Activated CD4-positive, alpha-beta T cell treated with anti-CD3 and anti-CD28 coated beads, Interleukin-2, amount 50 U/mL, for 24 hours (primary cell): Measurements from ENCODE around the gene DGKK.

Experiments
- DNase-seq, 2 donors: peaks; one replicate each; pipeline ENCODE4 v3.0.0-alpha.2; 2020; ENCODE audit warnings: low read depth in 1 of 2, low spot score in 1 of 2

DGKK gene

GRCh38 chrX:50470103-50471031, at the start of gene DGKK:
Gene DGKK, minus strand, starts transcription at chrX:50470825. Its CDS starts 147 bp downstream, at chrX:50470678.
- no peak for DNase-seq

- DNase-seq: no peak
These were observed 44.2 kb upstream of the DGKK start for GRCh38 chrX:50514811-50515210.

GRCh38 chrX:50497114-50497513, 26.5 kb upstream of the DGKK start:
- DNase-seq: no peak

GRCh38 chrX:50495616-50496015, 25.0 kb upstream of the DGKK start:
- DNase-seq: no peak

GRCh38 chrX:50492720-50493119, 22.1 kb upstream of the DGKK start:
- no peak for DNase-seq

DNA sequence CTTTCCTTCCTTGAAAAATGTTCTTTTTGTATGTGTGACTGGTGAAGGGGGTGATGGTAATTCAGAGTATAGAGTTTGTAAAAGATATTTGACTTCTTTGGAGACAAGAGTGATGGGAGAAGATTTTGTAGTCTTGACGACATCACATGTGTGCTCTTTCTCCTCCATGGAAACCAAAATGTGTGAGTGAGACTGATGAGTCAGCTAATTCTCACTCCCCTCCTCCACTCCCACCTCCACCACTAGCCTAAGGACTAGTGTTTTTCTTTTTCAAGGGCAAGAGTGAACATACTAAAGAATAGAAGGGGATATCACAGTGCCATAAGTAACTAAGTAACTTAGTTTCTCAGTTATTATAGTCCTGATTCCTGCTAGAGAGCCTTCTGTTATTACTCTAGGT, 14.0 kb upstream of the DGKK start:
- DNase-seq: no peak

DNA sequence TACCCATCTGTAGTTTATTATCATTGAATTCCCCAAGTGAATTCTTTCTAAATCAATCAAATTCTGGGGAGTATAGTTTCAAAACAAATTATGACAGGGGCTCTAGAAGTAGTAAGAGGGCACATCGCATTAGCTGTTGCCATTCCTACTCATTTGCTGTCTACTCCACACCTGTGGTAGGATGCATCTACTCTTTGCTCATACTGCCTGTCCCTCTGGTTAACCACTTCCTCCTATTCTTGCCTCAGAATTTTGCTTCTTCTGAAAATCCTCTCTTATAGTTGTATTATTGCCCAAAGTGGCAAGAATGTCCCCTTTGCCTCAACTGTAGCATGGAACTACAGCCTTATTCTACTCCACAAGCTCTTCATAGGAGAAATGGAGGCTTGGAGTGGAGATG, 12.7 kb upstream of the DGKK start:
- no peak for DNase-seq

GRCh38 chrX:50475208-50475607, 4.6 kb upstream of the DGKK start:
- DNase-seq: no peak

DNA sequence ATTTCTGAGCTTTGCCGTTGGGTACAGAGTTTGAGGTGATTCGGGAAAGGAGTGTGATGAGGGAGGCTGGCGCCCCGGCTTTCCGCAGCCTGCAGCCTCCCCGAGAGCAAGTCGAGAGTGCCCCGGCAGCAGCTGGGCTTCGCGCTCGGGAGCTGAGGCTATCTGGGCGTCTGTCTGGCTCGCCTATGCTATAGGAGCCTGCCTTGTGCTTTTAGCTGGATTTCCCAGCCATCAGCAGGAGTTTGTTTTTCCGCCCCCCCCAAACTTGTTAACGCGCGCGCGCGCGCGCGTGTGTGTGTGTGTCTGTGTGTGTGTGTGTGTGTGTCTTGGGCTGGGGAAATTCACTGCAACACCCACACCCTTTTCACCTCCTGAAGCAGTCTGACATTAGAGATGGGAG, 765 bp upstream of the DGKK start:
- DNase-seq: no peak

DNA sequence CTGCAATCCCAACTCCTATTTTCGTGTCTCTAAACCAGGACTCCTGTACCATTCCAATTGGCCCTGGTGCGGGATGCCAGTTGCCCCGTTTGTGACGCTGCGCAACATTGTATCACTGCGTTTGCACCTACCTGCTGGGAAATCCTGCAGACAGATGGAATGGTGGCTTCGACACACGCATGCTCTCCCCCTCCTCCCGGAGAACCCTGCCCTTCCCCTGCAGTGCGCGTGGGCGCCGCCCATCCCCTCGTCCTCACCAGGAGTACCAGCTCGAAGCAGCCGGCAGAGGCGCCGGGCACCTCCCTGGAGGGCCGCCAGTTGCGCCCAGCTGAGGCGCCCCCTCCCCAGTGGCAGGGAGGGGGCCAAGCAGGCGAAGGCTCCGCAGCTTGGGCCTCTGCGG, 1.4 kb downstream of the DGKK start:
- no peak for DNase-seq

DNA sequence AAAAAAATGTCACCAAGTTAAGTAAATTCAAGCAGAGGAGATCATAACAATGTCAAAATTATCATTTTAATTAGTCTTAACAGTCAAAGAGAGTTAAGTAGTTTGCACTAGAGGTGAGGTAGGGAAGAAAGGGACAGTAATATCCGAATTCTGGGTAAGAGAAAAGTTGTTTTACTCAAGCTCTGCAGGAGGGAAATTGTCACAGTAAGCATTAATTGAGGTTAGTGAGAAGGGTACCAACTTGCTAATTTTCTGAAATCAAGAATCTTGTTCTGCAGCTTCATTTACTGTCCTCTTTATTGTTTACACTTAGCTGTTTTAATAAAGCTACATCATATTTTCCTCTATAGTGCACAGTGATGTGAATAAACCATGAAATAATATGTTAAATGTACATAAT, 11.0 kb downstream of the DGKK start:
- DNase-seq: no peak

GRCh38 chrX:50458483-50458882, 12.1 kb downstream of the DGKK start:
- no peak for DNase-seq

DNA sequence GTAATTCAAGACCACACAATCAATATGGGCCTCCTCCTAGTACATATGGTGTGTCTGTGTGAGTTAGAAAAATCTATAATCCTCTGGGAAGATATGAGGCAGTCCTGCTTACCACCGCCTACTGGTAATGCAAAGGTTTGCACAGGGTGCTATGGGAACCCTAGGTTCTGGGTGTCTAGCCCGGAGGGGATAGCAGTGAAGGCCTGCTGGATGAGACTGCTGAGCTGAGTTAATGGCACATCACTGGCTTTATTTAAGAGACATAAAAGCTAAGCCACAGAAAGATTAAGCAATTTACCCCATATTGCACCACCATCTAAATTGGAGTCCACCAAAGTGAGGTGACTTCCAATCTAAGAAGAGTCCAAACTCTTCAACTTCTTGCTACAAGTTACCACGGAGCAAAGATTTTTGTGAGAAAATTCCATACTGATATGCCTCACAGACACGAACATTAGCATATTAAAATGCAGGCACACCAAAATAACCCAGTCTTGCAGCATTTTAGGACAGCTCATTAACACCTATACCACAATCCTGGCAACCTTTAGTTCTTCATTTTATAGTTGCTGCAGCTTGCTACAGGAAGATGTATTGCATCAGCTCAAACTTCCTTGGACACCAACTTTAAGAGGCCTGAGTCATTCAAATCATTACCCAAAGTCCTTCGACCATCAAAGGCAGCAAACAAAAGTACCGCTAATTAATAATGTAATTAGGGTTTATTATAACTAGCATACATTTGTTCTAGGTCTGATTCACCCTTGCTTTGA, 13.7 kb downstream of the DGKK start:
- DNase-seq: no peak

GRCh38 chrX:50452782-50453181, 17.8 kb downstream of the DGKK start:
- no peak for DNase-seq

- DNase-seq: no peak
These were observed 20.3 kb downstream of the DGKK start for GRCh38 chrX:50450324-50450723.

- no peak for DNase-seq
These were observed 22.1 kb downstream of the DGKK start for GRCh38 chrX:50448565-50448964.

DNA sequence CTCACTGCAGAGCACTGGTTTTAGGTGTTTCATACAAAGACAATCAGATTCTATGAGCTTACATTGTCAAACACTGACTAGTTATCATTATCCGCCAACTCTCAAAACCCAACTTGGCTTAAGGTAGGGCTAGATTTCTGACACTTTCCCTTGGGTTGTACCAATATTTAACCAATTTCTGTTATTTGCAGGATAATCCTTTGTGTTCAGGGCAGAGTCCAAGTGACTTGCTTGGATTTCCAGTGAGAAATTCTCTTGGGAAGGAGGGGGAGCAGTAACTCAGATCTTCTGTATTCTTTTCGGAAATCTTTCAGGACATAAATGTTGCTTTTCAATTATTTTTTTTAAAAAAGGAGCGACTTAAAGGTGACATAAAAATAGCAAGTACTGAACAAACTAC, 23.1 kb downstream of the DGKK start:
- DNase-seq: no peak

DNA sequence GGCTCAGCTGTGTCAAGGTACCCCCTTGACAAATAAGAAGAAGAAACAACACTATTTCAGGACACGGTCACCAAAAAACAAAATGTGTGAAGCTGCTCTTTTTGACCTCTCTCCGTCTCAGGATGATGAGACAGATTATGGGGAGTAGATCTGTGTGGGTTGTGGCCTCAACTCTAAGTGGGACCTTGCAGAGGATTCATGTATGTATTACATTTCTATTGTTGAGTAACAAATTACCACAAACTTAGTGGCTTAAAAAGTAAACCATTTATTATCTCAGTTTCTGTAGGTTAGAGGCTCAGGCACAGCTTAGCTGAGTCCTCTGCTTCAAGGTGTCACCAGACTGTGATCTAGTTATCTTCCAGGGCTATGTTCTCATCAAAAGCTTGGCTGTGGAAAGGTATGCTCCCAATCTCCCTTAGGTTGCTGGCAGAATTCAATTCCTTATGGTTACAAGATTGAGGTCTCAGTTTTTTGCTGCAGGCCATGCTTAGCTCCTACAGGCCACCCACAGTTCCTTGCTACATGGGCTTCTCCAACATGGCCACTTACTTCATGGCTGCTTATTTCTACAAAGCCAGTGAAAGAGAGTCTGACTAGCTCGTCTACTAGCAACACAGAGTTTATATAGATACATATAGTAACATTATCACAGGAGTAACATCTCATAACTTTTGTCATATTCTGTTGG, 28.1 kb downstream of the DGKK start:
- DNase-seq: no peak

DNA sequence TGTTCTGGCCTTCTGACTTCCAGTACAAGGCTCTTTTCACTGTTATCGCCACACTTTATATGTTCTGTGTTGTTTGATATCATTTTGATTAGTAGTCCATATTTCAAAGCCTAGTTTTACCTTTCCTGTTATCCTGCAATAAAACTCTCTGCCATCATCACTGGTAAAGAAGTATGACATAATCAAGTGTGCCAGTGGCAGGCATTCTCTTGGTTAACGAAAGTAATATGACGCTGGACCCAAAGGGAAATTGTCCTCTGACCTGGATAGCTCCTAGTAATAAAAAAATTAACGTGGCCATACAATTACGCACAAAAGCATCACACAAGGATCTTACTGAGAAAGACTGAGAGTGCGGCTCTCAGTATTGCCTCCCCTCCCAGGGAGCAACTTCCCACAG, 33.8 kb downstream of the DGKK start:
- DNase-seq: no peak

DNA sequence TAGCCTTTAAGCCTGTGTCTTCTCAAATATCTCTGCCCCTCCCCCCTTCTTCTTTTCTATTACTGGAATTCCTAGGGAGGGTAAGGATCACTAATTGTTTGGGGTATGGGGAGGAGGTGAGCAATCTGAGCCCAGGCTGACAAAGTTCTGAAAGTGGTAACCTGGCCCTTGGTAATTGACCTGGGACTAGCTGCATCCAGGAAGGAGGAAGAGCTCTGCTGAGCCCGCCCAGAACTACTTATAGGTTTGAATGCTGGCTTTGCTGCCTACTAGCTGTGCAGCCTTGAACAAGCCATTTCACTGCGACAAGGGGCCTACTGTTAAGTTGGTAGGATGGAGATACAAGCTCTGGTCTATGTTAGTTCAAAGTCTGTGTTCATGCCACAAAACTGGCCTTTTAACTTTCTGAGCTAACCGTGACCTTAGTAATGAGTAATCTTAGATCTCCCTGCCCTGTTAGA, 37.8 kb downstream of the DGKK start:
- DNase-seq: no peak

- DNase-seq: no peak
These were observed 39.0 kb downstream of the DGKK start for GRCh38 chrX:50431623-50432022.
